ENCODE results near the gene ZSWIM3. TPM values are rescaled to one million over a fixed set of nuclear protein-coding genes. Genes with fewer than 3 reads are reported as not detected.

The ZSWIM3 gene
- polyA plus RNA-seq, 1 donor: 5.9 TPM

DNA sequence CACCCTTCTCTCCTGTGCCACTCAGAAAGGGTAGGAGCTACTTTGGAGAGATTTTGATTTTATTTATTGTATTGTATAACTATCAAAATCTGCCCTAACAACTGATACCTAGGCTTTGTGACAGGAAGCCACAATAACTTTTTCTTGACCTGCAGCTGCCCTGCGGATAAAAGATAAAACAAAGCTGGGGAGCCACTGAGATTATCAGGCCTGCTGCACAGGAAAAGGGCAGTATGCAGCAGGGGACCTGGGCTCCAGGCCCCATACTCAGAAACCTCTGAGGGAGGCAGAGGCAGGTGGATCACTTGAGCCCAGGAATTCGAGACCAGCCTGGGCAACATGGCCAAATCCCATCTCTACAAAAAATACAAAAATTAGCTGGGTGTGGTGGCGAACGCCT, 24.8 kb upstream of the ZSWIM3 start:
- no peak for DNase-seq

DNA sequence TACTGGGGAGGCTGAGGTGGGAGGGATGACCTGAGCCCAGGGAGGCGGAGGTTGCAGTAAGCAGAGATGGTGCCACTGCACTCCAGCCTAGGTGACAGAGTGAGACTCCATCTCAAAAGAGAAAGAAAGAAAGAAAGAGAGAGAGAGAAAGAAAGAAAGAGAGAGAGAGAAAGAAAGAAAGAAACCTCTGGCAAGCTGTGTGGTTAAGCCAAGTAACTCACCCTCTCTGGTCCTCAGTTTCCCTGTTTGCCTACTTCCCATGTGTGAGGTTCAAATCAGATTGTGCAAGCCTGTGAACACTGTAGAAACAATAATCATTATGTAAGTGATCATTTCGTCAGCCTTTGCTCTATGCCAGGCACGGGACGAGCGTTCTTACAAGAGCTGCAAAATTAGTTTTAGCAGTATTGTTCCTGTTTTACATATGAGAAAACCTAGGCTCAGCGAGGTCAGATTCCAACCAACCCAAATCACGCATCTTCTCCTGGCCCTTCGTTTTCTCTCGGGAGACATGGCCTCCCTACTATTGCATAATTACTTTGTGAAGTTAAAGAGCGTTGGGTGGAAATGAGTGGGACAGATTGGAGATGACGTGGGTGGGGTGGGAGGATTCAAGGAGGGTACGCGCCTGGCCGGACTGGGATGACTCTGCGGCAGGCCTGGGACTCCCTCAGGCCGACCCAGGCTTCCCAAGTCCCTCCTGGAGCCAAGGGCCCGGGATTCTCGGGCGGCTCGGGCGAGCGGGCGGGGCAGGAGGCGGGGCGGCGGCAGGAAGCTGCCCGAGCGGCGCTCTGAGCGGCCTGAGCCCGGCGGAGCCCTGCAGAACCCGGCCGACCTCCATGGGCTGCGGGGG, 24.2 kb upstream of the ZSWIM3 start, which contains the start of gene SNX21:
Gene SNX21, plus strand, starts transcription at position 770 of the 853 bp plus-strand sequence. CDS start 121 bp downstream, outside the sequence.
- DNase-seq: peak; percentile 80

DNA sequence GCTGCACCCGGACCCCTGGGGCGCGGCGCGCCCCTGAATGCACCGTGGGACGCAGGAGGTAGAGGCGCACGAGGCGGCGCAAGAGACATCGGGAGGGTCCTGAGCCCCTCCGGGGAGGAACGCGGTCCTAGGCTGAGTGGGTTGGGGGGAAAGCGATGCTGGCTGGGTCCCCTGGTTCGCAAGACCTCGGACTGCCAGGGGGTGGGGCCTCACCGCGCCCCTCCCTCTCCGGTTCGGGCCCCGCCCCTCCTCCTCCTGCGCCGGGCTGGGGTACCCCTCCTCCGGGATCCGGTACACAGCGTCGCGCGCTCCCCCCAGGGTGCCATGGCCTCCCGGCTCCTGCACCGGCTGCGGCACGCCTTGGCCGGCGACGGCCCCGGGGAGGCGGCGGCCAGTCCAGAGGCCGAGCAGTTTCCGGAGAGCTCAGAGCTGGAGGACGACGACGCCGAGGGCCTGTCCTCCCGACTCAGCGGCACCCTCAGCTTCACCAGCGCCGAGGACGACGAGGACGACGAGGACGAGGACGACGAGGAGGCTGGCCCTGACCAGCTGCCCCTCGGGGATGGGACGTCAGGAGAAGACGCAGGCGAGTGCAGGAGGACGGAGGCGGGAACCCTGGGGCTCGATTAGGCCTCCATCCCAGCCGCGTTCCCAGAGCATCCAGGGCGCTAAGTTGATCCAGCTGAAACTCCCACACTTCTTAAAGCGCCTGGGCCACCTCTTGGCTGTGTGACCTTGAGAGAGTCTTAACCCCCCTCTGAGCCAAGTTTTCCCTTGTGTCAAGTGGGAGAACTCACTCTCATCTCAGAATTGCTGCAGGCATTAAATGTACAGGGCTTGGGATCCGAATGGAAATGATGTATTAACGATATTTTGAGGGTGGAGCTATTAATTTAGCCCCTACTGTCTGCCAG, 23.3 kb upstream of the ZSWIM3 start:
- DNase-seq: peak; percentile 73

DNA sequence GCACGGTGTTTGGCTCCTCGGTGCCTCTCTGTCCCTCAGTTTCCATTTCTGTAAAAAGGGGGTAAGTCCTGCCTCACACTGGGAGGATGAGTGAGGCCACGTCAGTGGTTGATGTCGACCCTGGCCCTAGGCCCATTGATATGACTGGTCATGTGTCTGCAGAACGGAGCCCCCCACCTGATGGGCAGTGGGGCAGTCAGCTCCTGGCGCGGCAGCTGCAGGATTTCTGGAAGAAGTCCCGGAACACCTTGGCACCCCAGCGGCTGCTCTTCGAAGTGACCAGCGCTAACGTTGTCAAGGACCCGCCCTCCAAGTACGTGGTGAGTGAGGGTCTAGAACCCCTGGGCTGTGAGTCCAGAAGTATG, 22.6 kb upstream of the ZSWIM3 start:
- DNase-seq: no peak

DNA sequence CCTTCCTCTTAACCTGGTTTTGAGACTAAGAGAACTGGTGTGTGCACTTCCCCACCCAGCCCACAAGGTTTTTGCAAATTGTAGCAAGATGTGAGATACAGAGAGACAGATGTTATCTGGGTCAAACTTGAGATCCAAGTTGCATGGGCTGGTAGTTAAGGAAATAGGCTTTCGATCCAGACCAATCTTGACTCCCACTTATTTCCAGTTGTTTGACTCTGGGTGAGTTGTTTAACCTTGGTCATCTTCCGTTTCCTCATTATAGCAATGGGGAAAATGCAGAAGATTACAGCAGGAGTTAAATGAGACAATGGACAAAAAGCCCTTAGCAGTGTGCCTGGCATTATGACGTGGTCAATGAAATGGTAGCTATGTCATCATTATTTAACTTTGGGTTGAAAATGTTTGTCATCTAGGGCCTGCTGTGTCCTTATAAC, 22.1 kb upstream of the ZSWIM3 start:
- no peak for DNase-seq

DNA sequence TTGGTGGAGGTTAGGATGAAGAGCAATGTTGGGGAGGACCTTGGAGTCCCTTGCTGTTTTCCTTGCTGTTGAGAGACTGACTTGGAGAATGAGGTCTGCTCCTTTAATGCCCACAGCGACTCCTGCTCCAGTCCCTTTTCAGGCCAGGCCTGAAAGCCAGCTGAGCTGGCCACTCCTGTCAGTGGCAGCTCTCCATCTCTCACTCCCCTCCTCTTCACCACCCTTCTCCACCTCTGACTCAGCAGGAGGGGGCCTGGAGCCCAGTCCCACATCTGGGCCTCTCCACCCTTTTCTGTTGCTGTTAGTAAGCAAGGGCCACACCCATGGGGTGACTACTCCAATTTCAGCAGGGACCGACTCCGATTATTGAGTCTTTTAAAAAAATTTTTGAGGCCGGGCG, 21.6 kb upstream of the ZSWIM3 start:
- DNase-seq: no peak

DNA sequence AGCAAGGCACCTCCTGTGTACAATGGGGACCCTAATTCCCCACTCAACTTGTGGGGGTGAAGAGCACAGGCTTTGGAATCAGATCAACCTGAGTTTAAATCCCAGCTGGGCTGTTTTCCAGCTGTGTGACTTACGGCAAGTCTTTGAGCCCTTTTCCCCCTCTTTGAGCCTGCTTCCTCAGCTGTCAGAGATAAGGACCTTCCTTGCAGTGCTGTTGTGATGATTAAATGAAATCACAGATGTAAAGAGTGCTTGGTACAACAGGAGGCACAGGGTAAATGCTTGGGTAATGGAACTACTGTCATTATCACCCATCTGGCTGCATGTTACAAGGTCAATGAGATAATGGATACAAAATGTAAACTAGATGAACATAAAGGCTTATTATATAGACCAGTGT, 20.6 kb upstream of the ZSWIM3 start:
- no peak for DNase-seq

DNA sequence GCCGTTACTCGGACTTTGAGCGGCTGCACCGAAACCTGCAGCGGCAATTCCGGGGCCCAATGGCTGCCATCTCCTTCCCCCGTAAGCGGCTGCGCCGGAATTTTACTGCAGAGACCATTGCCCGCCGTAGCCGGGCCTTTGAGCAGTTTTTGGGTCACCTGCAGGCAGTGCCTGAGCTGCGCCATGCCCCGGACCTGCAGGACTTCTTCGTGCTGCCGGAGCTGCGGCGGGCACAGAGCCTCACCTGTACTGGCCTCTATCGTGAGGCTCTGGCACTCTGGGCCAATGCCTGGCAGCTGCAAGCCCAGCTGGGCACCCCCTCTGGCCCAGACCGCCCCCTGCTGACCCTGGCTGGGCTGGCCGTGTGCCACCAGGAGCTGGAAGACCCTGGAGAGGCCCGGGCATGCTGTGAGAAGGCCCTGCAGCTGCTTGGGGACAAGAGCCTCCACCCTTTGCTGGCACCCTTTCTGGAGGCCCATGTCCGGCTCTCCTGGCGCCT, 16.7 kb upstream of the ZSWIM3 start:
- no peak for DNase-seq

DNA sequence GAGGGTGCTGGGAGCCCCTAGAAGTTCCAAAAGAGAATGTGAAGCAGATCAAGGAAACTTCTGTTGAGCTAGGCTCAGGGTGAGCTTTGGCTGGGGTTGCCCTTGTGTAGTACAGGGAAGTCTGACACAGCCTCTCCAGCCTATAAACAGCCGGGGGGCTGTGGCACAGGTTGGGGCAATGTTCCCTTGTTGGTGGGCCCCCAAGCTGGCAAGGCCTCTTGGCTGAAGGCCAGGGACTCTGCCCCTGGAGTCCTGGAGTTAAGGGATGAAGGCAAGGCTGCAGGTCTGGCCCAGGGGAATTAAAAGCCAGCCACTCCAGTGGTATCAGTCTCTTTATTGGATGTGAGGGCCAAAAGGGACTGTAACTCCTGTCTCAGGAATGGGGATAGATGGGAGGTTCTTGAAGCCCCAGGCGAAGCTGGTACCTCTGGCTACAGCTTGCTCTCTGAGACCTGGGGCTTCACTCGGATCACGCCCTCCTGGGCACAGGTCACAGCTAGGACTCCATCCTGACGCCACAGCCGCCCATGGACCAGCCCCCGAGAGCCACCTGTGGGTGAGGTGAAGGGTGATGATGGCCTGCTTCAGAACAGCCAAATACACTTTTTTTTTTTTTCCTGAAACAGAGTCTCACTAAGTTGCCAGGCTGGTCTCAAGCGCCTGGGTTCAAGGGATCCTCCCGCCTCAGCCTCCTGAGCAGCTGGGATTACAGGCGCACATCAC, 15.8 kb upstream of the ZSWIM3 start:
- no peak for DNase-seq

DNA sequence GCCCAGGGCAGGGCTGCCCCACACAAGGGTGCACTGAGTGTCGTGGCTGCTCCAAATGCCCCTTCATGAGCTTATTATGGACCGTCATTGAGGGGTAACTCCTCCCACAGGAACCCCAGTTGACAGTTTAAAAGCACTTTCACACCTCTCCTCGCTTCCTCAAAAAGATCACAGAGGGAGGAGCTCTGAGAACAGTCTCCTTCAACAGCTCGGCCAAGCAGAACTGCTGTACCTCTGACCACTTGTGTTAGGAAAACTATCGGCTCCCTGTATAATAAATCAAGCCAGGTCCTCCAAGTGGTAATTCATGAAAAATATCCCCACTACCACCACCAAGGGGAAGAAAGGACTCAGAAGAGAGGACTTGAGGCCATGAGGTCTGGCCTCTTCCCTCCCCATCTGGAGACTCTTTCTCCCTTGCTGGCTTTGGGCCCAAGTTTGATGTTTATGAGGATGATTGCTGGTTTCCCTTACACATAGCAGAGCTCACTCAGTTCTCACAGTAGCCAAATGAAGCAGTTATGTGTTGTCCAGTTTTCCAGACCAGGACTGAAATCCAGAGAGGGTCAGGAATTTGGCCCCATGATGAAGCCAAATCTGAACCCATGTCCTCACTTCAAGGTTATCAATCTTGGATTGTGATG, 15.1 kb upstream of the ZSWIM3 start:
- DNase-seq: no peak

DNA sequence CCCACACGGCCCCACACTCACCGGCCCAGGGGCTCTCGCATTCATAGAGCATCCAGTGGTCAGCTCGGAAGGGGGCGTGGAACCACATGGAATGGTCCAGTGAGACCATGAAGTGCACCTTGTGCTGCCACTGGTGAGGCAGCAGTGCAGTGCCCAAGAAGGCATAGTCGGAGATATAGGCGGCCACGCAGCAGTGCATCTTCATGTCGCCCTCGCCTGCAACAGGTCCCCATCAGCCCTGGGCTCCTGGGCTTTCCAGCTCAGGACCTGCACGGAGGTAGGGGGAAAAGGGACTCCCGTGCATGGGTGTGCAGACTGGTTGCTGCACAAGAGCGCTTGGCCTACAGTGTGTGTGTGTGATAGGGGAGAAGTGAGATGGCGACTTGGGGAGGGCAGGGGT, 13.9 kb upstream of the ZSWIM3 start:
- DNase-seq: no peak

DNA sequence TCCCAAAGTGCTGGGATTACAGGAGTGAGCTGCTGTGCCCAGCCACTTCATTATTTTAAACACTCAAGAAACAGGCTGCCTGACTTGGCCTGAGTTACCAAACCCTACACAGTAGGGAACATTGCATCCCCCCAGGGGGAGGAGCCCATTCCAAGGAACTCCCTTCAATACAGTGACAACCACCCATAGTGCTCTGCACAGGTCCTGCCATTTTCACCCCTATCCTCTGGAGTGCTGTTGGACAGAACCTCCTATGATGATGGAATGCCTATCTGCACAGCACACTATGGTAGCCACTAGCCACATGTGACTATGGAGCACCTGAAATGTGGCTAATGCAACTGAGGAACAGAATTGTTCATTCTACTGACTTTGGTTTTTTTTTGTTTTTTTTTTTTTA, 12.0 kb upstream of the ZSWIM3 start:
- no peak for DNase-seq

DNA sequence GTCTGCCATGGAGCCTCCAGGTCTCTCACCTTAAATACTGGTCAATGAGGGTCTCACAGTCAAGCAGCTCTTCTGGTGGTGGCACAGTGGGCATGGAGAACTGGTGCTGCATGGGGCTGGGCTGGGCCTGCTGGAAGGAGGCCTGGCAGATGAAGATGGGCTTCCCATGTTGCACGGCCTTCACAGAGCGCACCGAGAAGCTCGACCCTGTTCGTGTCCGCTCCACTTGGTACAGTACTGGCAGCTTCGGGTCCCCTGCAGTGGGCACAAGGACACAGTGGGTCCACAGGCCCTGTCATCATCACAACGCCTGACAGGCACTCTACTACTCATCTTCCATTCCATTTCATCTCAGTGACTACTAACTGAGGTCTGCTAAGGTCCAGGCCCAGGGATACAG, 9.0 kb upstream of the ZSWIM3 start:
- no peak for DNase-seq

DNA sequence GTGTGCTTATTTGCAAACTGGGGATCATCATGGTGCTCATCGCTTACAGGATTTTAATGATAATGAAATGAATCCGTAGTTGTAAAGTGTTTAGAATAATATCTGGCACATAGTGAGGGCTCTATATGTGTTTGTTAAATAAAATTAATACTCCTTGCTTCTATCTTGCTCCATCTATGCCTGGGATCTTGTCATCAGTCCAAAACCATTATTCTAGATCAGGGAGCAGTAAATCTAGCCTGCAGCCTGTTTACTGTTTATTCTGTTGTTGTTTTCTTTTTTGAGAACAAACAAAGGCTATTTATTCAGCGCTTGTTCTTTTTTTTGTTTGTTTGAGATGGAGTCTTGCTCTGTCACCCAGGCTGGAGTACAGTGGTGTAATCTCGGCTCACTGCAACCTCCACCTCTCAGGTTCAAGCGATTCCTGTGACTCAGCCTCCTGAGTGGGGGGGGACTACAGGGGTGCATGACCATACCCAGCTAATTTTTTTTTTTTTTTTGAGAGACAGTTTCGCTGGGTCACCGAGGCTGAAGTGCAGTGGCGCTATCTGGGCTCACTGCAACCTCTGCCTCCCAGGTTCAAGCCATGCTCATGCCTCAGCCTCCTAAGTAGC, 8.3 kb upstream of the ZSWIM3 start:
- DNase-seq: no peak

DNA sequence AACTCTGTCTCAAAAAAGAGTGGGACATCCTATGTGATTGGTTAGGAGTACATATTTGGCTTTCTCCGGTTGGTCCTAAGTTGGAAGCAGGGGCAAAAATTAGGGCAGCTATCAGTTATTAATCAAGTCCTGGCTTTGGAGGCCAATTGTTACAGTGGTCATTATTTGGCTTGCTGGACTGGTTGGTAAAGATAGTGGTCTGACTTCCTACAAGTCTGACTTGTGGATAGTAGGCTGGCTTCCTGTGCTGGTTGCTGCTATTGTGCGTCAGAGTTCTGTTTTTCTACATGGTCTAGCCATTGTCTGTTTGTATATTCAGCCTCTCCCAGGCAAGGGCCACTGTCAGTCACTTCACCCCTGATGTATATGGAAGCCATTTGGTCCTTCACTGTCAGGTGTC, 7.2 kb upstream of the ZSWIM3 start:
- no peak for DNase-seq

DNA sequence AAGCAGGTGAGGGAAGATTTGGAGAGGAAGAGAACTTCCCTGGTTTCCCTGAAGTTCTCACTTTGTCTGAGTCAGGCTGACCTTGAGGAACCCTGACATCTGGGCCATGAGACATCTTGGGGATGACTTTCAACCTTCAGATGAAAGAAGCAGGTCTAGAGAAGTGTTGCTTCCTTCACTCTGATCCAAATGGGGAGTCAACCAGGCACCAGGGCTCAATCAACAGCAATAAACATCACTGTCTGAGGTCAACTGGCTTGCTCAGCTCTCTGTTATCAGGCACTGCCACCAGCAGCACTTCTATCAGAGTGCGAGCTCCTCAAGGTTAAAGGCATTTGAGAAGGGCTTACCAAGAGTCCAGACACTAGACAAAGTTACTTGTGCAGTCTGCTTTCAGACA, 6.5 kb upstream of the ZSWIM3 start:
- DNase-seq: no peak

DNA sequence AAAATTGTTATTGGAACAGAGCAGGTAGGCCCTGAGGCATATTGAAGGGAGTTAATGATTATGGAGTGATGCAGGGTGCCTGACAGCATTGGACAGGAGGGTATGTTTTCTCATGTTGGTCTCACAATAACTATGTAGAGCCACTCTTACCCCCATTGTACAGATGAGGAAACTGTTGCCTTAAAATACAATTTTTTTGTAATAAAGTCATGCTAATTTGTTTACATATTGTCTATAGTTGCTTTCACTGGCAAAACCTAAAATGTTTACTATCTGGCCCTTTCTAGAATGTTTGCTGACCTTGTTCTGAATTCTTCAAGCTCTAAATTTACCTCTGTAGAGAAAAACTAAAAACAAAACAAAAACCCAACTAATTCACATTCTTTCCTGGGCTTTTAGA, 5.9 kb upstream of the ZSWIM3 start:
- no peak for DNase-seq

DNA sequence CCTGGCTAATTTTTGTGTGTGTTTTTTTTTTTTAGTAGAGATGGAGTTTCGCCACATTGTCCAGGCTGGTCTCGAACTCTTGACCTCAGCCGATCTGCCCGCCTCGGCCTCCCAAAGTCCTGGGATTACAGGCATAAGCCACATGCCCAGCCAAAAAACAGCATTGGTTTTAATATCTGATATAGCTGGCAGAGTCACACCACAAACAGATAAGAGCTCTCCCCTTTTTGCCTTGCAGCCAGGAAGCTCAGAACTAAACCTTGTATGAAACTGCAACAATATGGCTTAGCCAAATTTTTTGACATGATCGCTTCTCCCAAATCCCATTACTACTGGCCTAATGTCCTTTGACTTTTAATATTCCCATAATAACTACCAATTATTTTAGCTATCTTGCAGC, 5.1 kb upstream of the ZSWIM3 start:
- DNase-seq: no peak

DNA sequence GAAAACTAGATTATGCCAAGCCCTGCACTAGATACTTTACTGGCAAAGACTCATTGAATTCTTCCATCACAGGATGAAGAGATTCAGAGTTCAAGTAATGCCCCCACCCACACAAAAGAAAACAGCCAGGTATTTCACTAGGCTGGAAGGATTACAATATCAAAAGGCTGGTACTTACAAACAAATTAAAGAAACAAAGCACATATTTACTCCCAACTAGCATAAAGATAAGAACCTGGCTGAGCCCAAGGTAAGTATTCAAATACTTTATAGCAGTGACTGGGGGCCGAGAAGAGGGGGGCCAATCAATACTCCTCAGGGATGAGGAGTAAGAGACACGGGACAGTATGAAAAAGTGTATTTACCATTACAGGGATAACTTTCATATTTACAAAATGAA, 3.9 kb upstream of the ZSWIM3 start:
- no peak for DNase-seq

DNA sequence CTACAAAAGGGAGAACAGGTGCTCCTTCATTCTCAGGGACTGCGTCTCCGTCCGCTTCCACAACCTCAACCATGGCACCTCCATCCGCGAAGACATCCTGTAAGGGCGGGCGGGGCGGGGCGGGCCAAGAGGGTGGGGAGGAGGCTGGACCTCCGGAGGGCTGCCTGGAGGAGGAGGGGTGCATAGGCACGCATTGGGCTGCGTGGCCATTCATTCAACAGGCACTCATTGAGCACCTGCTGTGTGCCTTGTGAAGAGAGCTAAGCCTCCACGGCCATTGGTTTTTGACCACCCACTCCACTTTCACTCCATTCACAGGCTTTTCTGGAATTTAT, 435 bp downstream of the ZSWIM3 start:
- no peak for DNase-seq

DNA sequence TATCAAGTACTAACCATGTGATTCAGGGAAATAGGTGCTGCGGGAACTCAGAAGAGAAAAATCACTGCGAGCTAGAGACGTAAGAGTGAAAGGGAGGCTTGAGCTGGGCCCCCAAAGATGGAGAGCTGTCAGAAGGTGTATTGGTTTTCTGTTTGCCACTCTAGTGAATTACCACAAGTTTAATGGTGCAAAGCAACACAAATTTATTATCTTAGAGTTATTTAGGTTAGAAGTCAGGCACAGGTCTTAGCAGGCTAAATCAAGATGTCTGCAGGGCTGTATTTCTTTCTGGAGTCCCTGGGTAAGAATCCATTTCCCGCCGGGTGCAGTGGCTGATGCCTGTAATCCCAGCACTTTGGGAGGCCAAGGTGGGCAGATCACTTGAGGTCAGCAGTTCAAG, 2.5 kb downstream of the ZSWIM3 start:
- peak; percentile 46 for DNase-seq
